ENCODE results near the gene SLC25A15. TPM values are rescaled to one million over a fixed set of nuclear protein-coding genes. Genes with fewer than 3 reads are reported as not detected.
"Not testable (repeated sequence)": the region's sequence is repeated elsewhere in the genome, so short reads cannot be mapped to it uniquely, and the experiment has no call there.

The SLC25A15 gene
- total RNA-seq, 1 donor from 2014 or later, result 5.8 TPM

- H3K27ac ChIP-seq, result no peak overlapping the region
- no peak overlapping the region for H3K4me3 ChIP-seq
- intact Hi-C loops (cut with DNase I), result no loop called here
- no peaks in the 10 kb centered on the region for H3K36me3 ChIP-seq
- TF ChIP-seq CTCF (IDR thresholded peaks at IDR 0.05), result no peak
- DNase-seq (no peak), ATAC-seq (peak; percentile 21)
- no peaks in the 10 kb centered on the region for H3K27me3 ChIP-seq
- H3K9me3 ChIP-seq, result no peaks in the 10 kb centered on the region
- peaks cover 10% of the 10 kb centered on the region for H3K4me1 ChIP-seq
Measured at GRCh38 chr13:40781717-40782116, 7.7 kb upstream of the SLC25A15 start.

- H3K36me3 ChIP-seq; H3K4me1 ChIP-seq; ATAC-seq; H3K27me3 ChIP-seq; H3K4me3 ChIP-seq; H3K27ac ChIP-seq; intact Hi-C loops (cut with DNase I); DNase-seq; H3K9me3 ChIP-seq: not testable (repeated sequence)
Measured at GRCh38 chr13:40782971-40783370, 6.4 kb upstream of the SLC25A15 start.

- no peak for TF ChIP-seq CTCF (IDR thresholded peaks at IDR 0.05)
- Histone ChIP-seq H3K27ac (no peak overlapping the region), H3K27me3 (no peaks in the 10 kb centered on the region), H3K36me3 (no peaks in the 10 kb centered on the region), H3K9me3 (no peaks in the 10 kb centered on the region), H3K4me1 (peaks cover 3% of the 10 kb centered on the region), H3K4me3 (no peak overlapping the region)
- DNase-seq (no peak), ATAC-seq (no peak)
- intact Hi-C loops (cut with DNase I), result no loop called here
Measured at GRCh38 chr13:40784540-40784939, 4.9 kb upstream of the SLC25A15 start.

- no peak for DNase-seq
- H3K4me1 ChIP-seq, result peaks cover 10% of the 10 kb centered on the region
- no peaks in the 10 kb centered on the region for H3K36me3 ChIP-seq
- intact Hi-C loops (cut with DNase I), result no loop called here
- no peak for ATAC-seq
- no peaks in the 10 kb centered on the region for H3K27me3 ChIP-seq
- H3K9me3 ChIP-seq, result no peaks in the 10 kb centered on the region
- H3K27ac ChIP-seq, result no peak overlapping the region
- no peak overlapping the region for H3K4me3 ChIP-seq
- no peak for TF ChIP-seq CTCF (IDR thresholded peaks at IDR 0.05)
Measured at GRCh38 chr13:40786568-40786996, 2.8 kb upstream of the SLC25A15 start.

- Histone ChIP-seq H3K27ac (no peak overlapping the region), H3K36me3 (no peaks in the 10 kb centered on the region), H3K4me1 (peaks cover 10% of the 10 kb centered on the region), H3K27me3 (no peaks in the 10 kb centered on the region), H3K9me3 (no peaks in the 10 kb centered on the region), H3K4me3 (no peak overlapping the region)
- TF ChIP-seq CTCF (IDR thresholded peaks at IDR 0.05), result no peak
- DNase-seq, result no peak
- intact Hi-C loops (cut with DNase I), result no loop called here
- ATAC-seq, result no peak
Measured at GRCh38 chr13:40787062-40787461, 2.3 kb upstream of the SLC25A15 start.

- peak overlapping the region; percentile 83 for H3K27ac ChIP-seq
- H3K9me3 ChIP-seq; ATAC-seq; intact Hi-C loops (cut with DNase I); DNase-seq; H3K27me3 ChIP-seq; H3K4me1 ChIP-seq; H3K36me3 ChIP-seq: not testable (repeated sequence)
- peak overlapping the region; percentile 69 for H3K4me3 ChIP-seq
Measured at GRCh38 chr13:40788540-40789274, 704 bp upstream of the SLC25A15 start.
